Stomach smooth muscle (tissue), 2 donors: ENCODE data around the gene PLXNA4.

Experiments
- H3K27ac ChIP-seq: one replicate; pipeline ENCODE4 v1.7.0; 2013; ENCODE audit warnings: mild to moderate bottlenecking, low read length, inconsistent platforms
- H3K27me3 ChIP-seq, 2 donors: one replicate each; pipeline ENCODE4 v1.7.0; 2013; ENCODE audit warnings: low read length in 2 of 2; ENCODE audit not compliant: insufficient read depth in 2 of 2, control insufficient read depth in 1 of 2
- H3K36me3 ChIP-seq, 2 donors: one replicate each; pipeline ENCODE4 v1.7.0; 2013; ENCODE audit warnings: low read length in 2 of 2; ENCODE audit not compliant: control insufficient read depth in 2 of 2, insufficient read depth in 2 of 2
- H3K4me1 ChIP-seq: one replicate; pipeline ENCODE4 v1.7.0; 2013; ENCODE audit warnings: low read length; ENCODE audit not compliant: control insufficient read depth, insufficient read depth
- H3K4me3 ChIP-seq, 2 donors: one replicate each; pipeline ENCODE4 v1.7.0; 2013; ENCODE audit warnings: low read length in 2 of 2
- H3K9ac ChIP-seq, 2 donors: one replicate each; pipeline ENCODE4 v1.7.0; 2013; ENCODE audit warnings: low read length in 2 of 2, mild to moderate bottlenecking in 1 of 2
- H3K9me3 ChIP-seq, 2 donors: one replicate each; pipeline ENCODE4 v1.7.0; 2013; ENCODE audit warnings: low read length in 2 of 2; ENCODE audit not compliant: control insufficient read depth in 2 of 2
- donor health status: healthy.
- donor health status: Pancreatic carcinoma.

Gene PLXNA4

GRCh38 chr7:132207782-132208181, 368.5 kb downstream of the PLXNA4 start:
- no peaks in the 10 kb centered on the region for H3K27me3 ChIP-seq
- no peak overlapping the region for H3K9ac ChIP-seq
- H3K4me3 ChIP-seq, result no peak overlapping the region
- no peaks in the 10 kb centered on the region for H3K36me3 ChIP-seq
- H3K9me3 ChIP-seq, result no peaks in the 10 kb centered on the region
- no peak overlapping the region for H3K27ac ChIP-seq
- no peaks in the 10 kb centered on the region for H3K4me1 ChIP-seq

GRCh38 chr7:132207211-132207610, 369.1 kb downstream of the PLXNA4 start:
- Histone ChIP-seq H3K4me1 (no peaks in the 10 kb centered on the region), H3K27me3 (no peaks in the 10 kb centered on the region), H3K27ac (no peak overlapping the region), H3K9ac (no peak overlapping the region), H3K4me3 (no peak overlapping the region), H3K9me3 (no peaks in the 10 kb centered on the region), H3K36me3 (peaks cover 0 to 2% of the 10 kb centered on the region in 2 donors)

GRCh38 chr7:132206594-132206993, 369.7 kb downstream of the PLXNA4 start:
- Histone ChIP-seq H3K36me3 (peaks cover 0 to 4% of the 10 kb centered on the region in 2 donors), H3K27me3 (no peaks in the 10 kb centered on the region), H3K9ac (no peak overlapping the region), H3K9me3 (no peaks in the 10 kb centered on the region), H3K27ac (no peak overlapping the region), H3K4me1 (no peaks in the 10 kb centered on the region), H3K4me3 (no peak overlapping the region)

GRCh38 chr7:132205509-132205908, 370.8 kb downstream of the PLXNA4 start:
- peaks cover 0 to 4% of the 10 kb centered on the region in 2 donors for H3K36me3 ChIP-seq
- H3K27ac ChIP-seq, result no peak overlapping the region
- no peak overlapping the region for H3K4me3 ChIP-seq
- no peaks in the 10 kb centered on the region for H3K27me3 ChIP-seq
- H3K9ac ChIP-seq, result no peak overlapping the region
- no peaks in the 10 kb centered on the region for H3K4me1 ChIP-seq
- H3K9me3 ChIP-seq, result no peaks in the 10 kb centered on the region

- Histone ChIP-seq H3K9me3 (no peaks in the 10 kb centered on the region), H3K9ac (no peak overlapping the region), H3K36me3 (peaks cover 0 to 11% of the 10 kb centered on the region in 2 donors), H3K27ac (no peak overlapping the region), H3K4me1 (no peaks in the 10 kb centered on the region), H3K27me3 (no peaks in the 10 kb centered on the region), H3K4me3 (no peak overlapping the region)
Observed at GRCh38 chr7:132203021-132203420, 373.2 kb downstream of the PLXNA4 start.

GRCh38 chr7:132202541-132202940, 373.7 kb downstream of the PLXNA4 start:
- Histone ChIP-seq H3K9me3 (no peaks in the 10 kb centered on the region), H3K27me3 (no peaks in the 10 kb centered on the region), H3K4me1 (no peaks in the 10 kb centered on the region), H3K36me3 (peaks cover 0 to 11% of the 10 kb centered on the region in 2 donors), H3K27ac (no peak overlapping the region), H3K9ac (no peak overlapping the region), H3K4me3 (no peak overlapping the region)

GRCh38 chr7:132200141-132200540, 376.1 kb downstream of the PLXNA4 start:
- no peaks in the 10 kb centered on the region for H3K9me3 ChIP-seq
- no peak overlapping the region for H3K9ac ChIP-seq
- H3K4me1 ChIP-seq, result no peaks in the 10 kb centered on the region
- H3K27ac ChIP-seq, result no peak overlapping the region
- H3K36me3 ChIP-seq, result peaks cover 0 to 11% of the 10 kb centered on the region in 2 donors
- no peaks in the 10 kb centered on the region for H3K27me3 ChIP-seq
- H3K4me3 ChIP-seq, result no peak overlapping the region

- H3K4me1 ChIP-seq, result no peaks in the 10 kb centered on the region
- H3K4me3 ChIP-seq, result no peak overlapping the region
- no peaks in the 10 kb centered on the region for H3K27me3 ChIP-seq
- H3K9me3 ChIP-seq, result no peaks in the 10 kb centered on the region
- no peak overlapping the region for H3K9ac ChIP-seq
- H3K36me3 ChIP-seq, result peaks cover 0 to 11% of the 10 kb centered on the region in 2 donors
- H3K27ac ChIP-seq, result no peak overlapping the region
Observed at GRCh38 chr7:132199626-132200025, 376.6 kb downstream of the PLXNA4 start.

- peaks cover 0 to 12% of the 10 kb centered on the region in 2 donors for H3K36me3 ChIP-seq
- H3K27ac ChIP-seq, result no peak overlapping the region
- H3K4me1 ChIP-seq, result no peaks in the 10 kb centered on the region
- H3K27me3 ChIP-seq, result no peaks in the 10 kb centered on the region
- H3K9me3 ChIP-seq, result no peaks in the 10 kb centered on the region
- H3K9ac ChIP-seq, result no peak overlapping the region
- no peak overlapping the region for H3K4me3 ChIP-seq
Observed at GRCh38 chr7:132197772-132198171, 378.5 kb downstream of the PLXNA4 start.

GRCh38 chr7:132193898-132194297, 382.4 kb downstream of the PLXNA4 start:
- no peaks in the 10 kb centered on the region for H3K27me3 ChIP-seq
- no peak overlapping the region for H3K27ac ChIP-seq
- H3K9me3 ChIP-seq, result no peaks in the 10 kb centered on the region
- no peak overlapping the region for H3K9ac ChIP-seq
- H3K36me3 ChIP-seq, result peaks cover 0 to 11% of the 10 kb centered on the region in 2 donors
- H3K4me3 ChIP-seq, result no peak overlapping the region
- H3K4me1 ChIP-seq, result no peaks in the 10 kb centered on the region

- Histone ChIP-seq H3K9ac (no peak overlapping the region), H3K27ac (no peak overlapping the region), H3K27me3 (no peaks in the 10 kb centered on the region), H3K9me3 (peaks cover 0 to 3% of the 10 kb centered on the region in 2 donors), H3K36me3 (peaks cover 0 to 5% of the 10 kb centered on the region in 2 donors), H3K4me3 (no peak overlapping the region), H3K4me1 (no peaks in the 10 kb centered on the region)
Observed at GRCh38 chr7:132192809-132193208, 383.5 kb downstream of the PLXNA4 start.
